CD1c-positive myeloid dendritic cell (primary cell): Measurements from ENCODE around the gene HMCN1.
A peak's percentile ranks its signal among the peaks of the same experiment; 100 is the strongest.
"Not testable (repeated sequence)": the region's sequence is repeated elsewhere in the genome, so short reads cannot be mapped to it uniquely, and the experiment has no call there.

Source experiments
- DNase-seq: peaks from one replicate; pipeline ENCODE4 v3.0.0-alpha.2; 2016; ENCODE audit errors: extremely low spot score

The HMCN1 gene

DNA sequence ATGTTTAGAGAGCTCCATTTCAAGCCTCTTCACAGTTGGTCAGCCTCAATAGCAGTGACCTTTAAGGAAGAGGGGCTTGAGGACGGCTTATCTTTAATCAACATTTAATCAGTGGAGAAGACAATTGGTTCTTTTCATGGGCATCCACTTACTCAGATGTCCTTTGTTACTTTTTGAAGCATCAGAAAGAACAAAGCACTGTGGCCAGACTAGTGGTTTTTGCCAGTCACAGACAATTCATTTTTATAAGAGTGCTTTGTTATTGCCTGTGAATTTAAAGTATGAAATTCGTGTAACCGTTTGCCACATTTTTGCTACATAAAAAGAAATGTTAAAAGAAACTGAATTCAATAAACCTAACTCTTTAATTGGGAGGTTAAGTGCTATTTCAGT is 418.0 kb downstream of the HMCN1 start:
- DNase-seq, result no peak

DNA sequence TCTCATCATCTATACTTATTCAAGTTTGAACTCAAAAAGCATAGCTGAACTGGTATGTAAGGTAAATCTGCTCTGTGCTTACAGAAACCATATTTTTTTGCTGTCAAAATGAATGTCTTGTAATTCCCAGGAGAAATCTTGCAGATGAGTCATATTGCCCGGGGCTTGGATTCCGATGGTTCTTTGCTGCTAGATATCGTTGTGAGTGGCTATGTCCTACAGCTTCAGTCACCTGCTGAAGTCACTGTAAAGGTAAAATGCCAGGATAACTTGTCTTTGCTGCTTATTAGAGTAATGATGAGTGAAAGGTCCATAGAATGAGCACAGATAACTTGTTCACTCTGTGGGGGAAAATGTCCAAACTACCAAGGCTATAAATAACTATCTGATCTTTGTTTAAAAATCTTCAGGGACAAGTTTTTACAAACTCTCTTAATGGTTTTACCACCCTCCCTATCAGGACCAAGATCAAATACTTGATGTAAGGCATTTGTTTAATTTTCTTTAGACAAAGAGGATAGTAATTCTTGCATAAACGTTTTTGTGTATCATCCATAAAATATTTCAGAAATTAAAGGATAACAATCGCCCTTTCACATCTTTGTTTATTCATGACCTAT is 418.5 kb downstream of the HMCN1 start:
- no peak for DNase-seq

DNA sequence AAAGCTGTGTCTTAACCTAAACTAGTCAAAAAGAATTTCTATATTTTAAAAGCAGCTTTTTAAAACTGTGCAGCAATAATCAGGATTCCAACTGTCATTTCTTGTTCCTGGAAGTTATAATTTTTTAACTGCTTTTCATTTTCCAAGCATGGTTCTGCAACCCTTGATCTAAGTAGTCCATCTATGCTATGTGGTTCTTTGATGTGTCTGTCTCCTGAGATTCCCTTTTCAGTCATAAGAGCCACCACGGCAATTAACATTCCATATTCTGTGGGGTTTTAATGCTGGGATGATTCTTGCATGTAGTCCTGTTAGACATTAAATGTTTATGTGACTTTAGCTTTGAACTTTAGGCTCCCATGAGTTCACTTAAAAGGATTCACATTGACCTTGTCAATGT is 420.5 kb downstream of the HMCN1 start:
- DNase-seq, result no peak

DNA sequence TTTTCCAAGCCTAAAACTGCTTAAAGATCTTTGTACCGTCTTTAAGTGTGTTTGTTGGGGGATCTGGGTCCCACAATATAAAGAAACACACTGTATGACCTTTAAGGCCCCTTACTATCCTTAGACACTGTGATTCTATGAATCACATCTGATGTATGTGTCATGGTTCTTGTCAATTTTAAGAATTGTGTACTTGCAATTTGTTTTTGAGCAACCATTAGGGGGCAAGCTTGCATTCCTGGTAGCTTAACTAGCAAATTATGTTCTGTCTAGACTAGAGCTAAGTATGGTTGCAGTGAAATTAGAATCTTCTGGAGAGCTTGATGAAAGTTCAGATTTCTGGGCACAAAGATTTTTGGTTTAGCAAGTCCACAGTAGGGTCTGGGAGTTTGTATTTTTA is 421.4 kb downstream of the HMCN1 start:
- peak; percentile 14 for DNase-seq

DNA sequence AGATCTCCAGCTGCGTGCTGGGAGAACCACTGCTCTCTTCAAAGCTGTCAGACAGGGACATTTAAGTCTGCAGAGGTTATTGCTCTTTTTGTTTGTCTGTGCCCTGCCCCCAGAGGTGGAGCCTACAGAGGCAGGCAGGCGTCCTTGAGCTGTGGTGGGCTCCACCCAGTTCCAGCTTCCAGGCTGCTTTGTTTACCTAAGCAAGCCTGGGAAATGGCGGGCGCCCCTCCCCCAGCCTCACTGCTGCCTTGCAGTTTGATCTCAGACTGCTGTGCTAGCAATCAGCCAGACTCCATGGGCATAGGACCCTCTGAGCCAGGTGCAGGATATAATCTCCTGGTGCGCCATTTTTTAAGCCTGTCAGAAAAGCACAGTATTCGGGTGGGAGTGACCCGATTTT is 428.7 kb downstream of the HMCN1 start:
- DNase-seq, result not testable (repeated sequence)

DNA sequence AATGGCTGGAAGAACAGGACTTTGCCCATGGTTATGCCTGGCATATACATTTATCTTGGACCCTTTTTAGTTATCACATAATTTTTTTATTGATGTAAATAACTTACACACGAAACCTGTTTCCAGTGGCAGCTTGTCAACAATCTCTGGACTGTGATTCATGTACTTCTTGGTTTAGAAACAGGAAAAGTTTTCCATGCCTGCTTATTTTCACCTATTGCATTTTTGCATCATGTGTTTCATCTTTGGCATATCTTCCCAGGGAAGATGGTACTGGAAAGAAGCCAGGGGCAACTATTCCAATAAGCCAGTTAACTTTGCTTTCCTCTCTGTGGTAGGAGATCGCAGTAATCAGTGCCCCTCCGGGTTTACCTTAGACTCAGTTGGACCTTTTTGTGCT is 430.6 kb downstream of the HMCN1 start:
- no peak for DNase-seq

DNA sequence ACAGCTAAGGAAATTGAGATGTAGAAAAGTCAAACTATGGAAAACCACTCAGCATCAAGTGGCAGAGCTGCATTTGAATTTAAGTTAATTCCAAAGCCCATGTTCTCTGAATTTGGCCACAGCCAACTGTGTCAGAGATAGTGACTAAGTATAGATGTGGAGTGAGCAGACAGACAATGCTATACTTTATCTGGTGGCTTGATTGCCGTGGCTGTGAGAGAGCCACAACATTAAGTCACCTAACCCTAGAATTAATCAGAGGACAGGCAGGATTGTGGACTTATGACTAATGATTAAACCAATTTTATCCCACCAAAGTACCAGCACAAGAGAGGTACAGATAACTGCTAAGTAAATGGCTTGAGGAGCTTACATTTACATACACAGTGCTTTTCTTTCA is 431.1 kb downstream of the HMCN1 start:
- DNase-seq, result no peak

DNA sequence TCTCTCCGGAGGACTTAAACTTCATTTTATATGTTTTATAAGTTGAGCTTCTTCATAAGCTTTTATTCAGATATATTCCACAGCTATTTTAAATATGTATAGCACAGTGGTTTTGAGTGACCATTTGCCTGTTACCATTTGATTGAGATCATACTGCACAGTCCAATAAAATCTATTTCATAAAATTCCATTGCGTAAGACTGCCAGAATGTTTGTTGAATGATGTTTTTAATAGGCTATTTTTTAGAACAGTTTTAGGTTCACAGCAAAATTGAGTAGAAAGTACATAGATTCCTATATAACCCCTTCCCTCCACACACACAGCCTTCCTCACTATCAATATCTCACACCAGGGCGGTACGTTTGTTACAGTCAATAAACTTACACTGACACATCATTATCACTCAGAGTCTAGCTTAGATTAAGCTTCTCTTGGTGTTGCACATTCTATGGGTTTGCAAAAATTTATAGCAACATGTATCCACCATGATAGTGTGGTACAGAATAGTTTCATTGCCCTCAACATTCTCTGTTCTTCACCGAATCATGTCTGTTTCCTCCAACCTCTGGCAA is 433.0 kb downstream of the HMCN1 start:
- no peak for DNase-seq

DNA sequence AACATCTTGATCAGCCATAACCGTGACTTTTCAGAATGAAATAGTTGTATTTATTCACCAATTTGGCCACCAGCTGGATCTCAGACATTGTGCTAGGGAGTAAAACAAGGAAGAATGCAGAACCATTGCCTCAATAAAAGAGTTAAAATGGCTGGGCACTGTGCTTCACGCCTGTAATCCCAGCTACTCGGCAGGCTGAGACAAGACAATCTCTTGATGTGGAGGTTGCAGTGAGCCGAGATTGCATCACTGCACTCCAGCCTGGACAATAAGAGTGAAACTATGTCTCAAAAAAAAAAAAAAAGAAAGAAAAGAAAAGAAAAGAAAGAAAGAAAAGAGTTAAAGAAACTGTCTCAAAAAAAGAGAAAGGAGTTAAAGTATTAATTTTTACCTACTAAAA is 441.4 kb downstream of the HMCN1 start:
- DNase-seq, result no peak

DNA sequence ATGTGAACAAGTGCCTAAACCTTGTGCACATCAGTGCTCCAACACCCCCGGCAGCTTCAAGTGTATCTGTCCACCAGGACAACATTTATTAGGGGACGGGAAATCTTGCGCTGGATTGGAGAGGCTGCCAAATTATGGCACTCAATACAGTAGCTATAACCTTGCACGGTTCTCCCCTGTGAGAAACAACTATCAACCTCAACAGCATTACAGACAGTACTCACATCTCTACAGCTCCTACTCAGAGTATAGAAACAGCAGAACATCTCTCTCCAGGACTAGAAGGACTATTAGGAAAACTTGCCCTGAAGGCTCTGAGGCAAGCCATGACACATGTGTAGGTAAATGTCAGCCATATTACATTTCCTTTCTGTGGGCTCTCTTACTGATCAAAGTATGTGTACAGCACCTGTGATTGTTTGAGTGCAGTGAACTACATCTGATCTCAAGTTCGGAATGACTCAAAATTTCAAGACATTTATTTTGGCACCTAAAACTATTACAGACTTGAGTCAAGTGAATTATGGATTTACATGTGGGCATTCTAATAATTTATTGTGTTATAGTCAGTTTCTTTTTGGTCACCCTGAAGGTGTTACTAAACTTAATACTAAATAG is 444.3 kb downstream of the HMCN1 start:
- no peak for DNase-seq

DNA sequence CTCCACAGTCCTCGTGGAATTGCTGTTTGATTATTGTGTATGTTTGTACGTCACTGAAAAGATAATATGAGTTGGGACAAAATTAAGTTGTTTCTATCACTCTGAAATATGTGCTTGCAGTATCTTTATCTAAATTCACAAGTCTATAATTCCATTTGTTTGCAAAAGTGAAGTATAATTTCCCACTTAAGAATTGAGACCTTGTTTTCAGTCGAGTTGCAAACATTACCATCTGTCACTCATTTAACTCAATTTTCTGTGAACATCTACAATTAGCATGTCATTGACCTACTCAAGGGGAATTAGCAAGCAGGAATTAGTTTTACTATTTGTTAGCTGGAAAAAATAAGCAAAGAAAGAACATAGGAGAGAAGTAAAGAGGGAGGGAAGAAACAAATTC is 445.0 kb downstream of the HMCN1 start:
- no peak for DNase-seq

DNA sequence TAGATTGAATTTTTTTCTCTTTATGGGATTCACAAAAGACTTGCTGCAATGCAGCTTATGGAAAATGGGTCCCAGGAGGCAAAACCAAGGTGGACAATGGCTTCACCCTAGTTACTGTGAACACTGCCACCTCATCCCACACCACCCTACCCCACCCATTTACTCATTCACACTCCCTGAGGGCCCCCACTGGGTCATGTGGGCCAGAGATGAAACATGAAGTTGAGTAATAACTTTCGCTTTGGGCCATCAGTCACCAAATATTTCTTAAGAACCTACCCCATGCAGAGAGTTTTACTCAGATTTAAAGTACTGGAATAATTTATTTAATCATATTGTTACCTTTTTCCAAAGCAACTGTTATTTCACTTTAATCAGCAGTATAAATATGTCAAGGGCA is 449.0 kb downstream of the HMCN1 start:
- peak; percentile 20 for DNase-seq

DNA sequence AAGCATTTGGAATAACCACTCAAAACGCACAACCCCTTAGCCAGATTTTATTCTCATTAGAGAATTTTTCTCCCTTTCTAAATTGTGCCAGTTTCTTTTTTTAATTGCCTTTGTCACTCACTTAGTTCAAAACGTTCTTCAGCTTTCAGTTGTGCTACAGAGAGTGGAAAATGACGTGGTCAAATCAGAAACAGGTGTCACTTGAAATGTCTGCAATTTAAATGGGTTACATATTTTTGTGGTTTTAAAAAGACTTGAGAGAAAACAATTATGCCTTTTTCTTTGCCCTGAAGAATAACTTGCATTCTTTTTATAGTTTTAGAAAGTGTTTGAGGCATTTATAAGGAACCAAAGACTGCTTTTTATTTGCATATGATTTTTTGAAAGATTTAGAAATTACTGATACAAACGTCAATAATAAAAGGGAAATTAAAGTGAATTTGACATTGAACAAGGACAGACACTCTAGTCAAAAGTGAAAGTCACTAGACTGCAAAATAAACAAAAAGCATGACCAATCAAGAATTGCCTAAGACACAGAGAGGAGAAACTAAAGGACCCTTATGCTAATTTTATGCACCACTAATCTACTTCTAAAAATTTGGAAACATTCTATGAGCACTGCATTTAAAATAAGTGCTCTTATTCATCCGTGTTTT is 449.9 kb downstream of the HMCN1 start:
- no peak for DNase-seq

DNA sequence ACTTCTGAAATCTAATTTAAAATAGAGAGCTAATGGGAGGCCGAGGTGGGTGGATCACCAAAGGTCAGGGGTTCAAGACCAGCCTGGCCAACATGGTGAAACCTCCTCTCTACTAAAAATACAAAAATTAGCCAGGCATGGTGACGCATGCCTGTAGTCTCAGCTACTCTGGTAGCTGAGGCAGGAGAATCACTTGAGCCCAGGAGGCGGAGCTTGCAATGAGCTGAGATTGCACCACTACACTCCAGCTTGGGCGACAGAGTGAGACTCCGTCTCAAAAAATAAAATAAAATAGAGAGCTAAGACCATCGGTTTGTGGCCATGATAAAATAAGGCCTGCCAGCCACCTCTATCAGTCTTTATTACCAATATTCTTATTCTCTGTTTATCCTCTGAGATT is 452.1 kb downstream of the HMCN1 start:
- DNase-seq, result not testable (repeated sequence)

DNA sequence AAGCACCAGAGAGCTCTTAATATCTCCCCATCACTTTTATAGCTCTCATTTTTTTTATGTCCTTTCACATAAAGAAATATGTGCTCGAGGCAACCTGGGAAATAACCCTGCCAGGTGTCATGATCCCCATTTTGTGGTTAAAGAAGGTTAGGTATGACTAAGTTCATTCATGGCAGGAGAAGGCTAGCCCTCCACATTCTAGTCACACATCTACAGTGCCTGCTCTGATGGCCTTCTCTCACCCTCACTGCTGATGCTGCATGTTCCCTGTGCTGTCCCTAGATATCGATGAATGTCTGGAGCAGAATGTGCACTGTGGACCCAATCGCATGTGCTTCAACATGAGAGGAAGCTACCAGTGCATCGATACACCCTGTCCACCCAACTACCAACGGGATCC is 453.4 kb downstream of the HMCN1 start:
- no peak for DNase-seq

DNA sequence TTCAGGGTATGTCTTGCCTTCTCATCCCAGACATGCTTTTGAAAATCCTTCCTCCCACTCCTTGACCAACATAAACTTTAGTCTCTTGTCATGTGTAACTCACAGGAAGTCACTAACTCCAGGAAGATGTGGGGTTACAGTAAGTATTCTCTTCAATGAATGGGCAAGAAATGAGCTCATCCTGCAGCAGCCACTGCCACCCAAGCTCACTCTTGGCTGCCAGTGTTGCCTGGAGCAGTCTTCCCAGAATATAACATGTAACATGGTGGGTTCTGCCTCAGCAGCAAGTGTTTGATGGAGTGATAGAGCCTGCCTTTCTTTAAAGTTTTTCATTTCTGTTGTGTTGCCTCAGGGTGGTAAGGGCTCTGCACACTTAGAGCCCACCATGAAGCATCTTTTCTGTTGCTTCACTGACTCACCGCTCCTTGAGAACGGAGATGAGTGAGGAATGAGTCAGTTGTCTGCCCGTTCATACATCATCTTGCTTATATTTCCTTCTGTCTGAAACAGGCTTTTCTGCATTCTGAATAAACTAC is 453.9 kb downstream of the HMCN1 start:
- no peak for DNase-seq

DNA sequence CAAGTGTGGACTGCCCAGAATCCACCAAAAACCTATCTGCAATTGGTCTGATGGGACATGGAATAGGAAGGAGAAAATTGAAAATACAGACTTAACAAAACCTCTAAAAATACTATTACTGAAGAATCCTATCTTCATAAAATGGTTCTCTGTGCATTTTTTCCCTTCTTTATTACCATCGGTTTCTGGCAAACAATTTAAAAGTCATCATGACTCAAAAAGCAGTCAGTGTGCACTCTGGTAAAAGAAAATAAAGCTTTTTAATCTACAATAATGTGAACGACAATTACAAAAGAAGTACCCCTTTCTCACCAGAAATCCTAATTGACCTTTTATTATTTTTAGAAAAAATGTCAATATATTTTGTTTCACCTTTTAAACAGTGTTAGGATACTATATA is 454.5 kb downstream of the HMCN1 start:
- no peak for DNase-seq

DNA sequence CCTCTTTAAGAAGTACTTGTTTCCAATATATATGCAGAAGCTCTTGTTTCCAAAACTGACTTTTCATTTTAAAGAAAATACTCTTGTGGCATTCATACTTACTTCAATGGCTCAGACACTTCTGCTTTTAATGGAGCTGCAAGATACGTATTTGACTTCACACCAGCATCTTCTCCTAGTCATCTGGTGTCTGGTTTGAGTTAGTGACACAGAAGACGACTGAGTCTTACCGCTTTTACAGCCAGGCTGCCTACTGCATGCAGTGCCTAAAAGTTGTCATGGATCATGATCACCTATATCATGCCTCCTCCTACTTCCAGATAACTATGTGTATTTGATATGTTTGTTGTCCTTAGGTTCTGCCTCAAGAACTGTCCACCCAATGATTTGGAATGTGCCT is 455.0 kb downstream of the HMCN1 start:
- no peak for DNase-seq

DNA sequence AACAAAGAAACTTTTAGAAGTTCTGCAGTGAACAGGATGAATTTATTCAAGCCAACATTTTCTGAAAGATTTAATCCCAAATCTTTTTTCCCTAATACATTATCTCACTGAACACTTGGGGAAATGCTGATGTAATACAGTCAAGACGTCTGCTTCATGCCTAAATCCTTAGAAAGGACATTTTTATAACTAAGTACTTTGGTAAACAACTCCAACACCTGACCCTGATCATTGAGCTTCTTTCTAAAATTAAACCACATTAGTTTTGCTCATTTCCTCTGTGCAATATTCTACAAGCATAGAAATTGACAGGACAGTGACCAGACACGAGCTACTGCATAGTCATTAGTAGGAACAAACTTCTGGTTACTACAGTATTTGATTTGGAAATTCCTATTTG is 457.3 kb downstream of the HMCN1 start:
- no peak for DNase-seq

DNA sequence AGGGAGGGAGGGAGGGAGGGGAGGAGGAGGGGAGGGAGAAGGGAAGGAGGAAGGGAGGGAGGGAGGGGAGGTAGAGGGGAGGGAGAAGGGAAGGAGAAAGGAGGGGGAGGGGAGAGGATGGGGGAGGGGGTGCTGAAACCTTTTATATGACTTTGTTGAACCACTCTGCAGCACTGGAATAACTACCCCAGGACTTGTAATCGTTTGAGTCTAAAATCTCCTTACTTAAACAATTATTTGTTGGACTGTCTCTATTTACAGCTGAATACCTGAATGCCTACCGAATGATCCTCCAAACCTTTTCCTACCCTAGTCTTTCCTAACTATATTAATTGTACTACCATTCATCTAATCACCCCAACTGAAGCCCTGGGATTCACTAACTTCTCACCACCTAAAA is 459.0 kb downstream of the HMCN1 start:
- DNase-seq, result no peak

DNA sequence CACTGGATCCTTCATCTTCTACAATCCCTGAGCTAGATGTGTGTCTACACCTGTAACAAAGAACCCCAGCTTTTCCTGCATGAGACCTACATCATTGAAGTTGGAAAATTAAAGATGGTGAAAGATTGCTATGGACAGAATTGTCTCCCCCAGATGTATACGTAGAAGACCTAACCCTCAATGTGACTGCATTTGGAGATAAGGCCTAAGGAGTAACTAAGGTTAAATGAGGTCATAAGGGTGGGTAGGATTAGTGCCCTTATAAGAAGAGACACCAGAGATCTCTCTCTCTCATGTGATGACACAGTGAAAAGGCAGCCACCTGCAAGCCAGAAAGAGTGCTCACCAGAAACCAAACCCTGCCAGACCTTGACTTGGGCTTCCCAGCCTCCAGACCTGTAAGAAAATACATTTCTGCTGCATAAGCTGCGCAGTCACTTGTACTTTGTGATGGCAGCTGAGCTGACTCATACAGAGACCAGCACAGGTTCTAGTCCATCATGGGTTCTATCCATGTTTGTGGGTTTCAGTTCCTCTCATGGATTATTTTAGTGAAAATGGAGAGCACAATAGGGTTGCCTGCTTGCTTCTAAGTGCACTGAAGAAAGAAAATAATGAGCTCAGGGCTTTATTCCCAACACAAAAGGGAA is 460.0 kb downstream of the HMCN1 start:
- DNase-seq, result peak; percentile 7

DNA sequence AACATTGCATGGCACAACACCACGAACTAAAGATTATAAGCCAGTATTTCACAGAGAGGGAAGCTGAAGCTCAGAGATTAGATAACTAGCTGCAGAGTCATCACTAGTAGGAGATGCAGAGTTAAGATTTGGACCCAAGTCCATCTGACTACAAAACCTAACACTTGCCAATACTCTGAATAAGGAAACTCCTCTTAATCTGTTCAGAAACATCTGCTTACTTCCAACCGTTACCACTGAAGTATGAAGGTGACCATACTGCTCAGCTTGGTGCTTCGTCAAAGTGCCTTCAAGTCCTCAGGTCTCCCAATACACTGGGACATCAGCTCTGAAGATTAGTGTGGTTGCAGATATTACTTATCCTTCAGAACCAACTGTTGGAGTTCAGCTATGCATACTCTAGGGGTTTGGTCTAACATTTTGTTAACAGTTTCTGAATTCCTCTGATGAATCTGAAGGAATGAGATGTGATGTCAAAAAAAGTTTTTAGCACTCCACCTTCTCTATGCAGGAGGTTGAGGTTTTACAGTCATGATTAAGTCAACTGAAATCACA is 461.3 kb downstream of the HMCN1 start:
- DNase-seq, result no peak
